Brain microvascular endothelial cell (primary cell): ENCODE data around the gene CHSY1.

Source experiments
- DNase-seq: peaks from one replicate; pipeline ENCODE4 v3.0.0-alpha.2; 2020
- H3K27ac ChIP-seq: fragments of 250-450 bp; sonication (Bioruptor Pico); 2 replicates; pipeline ENCODE4 v1.5.1; 2020; ENCODE audit warnings: mild to moderate bottlenecking, moderate library complexity
- H3K27me3 ChIP-seq: fragments of 250-450 bp; sonication (Bioruptor Pico); replicated peaks from 2 replicates; pipeline ENCODE4 v1.5.1; 2020; ENCODE audit warnings: mild to moderate bottlenecking
- H3K36me3 ChIP-seq: fragments of 250-450 bp; sonication (Bioruptor Pico); replicated peaks from 2 replicates; pipeline ENCODE4 v1.5.1; 2020; ENCODE audit warnings: mild to moderate bottlenecking
- H3K4me3 ChIP-seq: 2 replicates; pipeline ENCODE4 v1.5.1; 2011; ENCODE audit warnings: low read depth, mild to moderate bottlenecking, control low read depth, low read length, moderate library complexity
- CTCF ChIP-seq: IDR thresholded peaks from 2 replicates; pipeline ENCODE4 v1.5.1; 2011; ENCODE audit warnings: low read depth, mild to moderate bottlenecking, moderate library complexity, low read length, control low read depth, inconsistent platforms; ENCODE audit errors: missing control alignments
- in situ Hi-C: cut with HindIII; loops from 2 replicates; pipeline ENCODE4 v1.10.0; 2017; ENCODE audit warnings: low sequenced_read_pairs, low pct_ligation_motif_present

Gene CHSY1

GRCh38 chr15:101239724-101240136 lies 12.1 kb downstream of the CHSY1 start:
- in situ Hi-C loops = no loop called here
- DNase-seq = no peak
- no peaks in the 10 kb centered on the region for H3K27me3 ChIP-seq
- no peak overlapping the region for H3K4me3 ChIP-seq
- TF ChIP-seq CTCF = no peak
- H3K27ac ChIP-seq = no peak overlapping the region
- H3K36me3 ChIP-seq = peaks cover 9% of the 10 kb centered on the region

DNA sequence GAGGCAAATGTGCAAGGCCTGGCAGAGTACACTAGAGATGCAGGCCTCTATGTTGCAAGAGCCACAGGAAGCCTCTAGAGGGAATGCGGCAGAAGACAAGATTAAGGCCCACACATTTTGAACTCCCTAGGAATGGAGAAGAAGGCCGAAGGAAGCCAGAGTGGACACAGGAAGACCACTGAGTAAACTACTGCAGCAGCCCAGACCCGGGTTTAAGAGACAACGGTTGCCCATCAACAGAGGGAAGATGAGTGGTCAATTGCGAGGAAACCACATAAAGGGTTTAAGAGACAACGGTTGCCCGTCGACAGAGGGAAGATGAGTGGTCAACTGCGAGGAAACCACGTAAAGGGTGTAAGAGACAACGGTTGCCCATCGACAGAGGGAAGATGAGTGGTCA lies 14.6 kb downstream of the CHSY1 start:
- DNase-seq = no peak
- H3K36me3 ChIP-seq = peaks cover 21% of the 10 kb centered on the region
- no peak for TF ChIP-seq CTCF
- no peak overlapping the region for H3K4me3 ChIP-seq
- H3K27ac ChIP-seq = no peak overlapping the region
- in situ Hi-C loops = no loop called here
- no peaks in the 10 kb centered on the region for H3K27me3 ChIP-seq

- H3K36me3 ChIP-seq = peaks cover 19% of the 10 kb centered on the region
- no peak for DNase-seq
- in situ Hi-C loops = no loop called here
- H3K27ac ChIP-seq = no peak overlapping the region
- H3K4me3 ChIP-seq = no peak overlapping the region
- H3K27me3 ChIP-seq = no peaks in the 10 kb centered on the region
- TF ChIP-seq CTCF = no peak
Measured at GRCh38 chr15:101233651-101234280, 18.1 kb downstream of the CHSY1 start.

- DNase-seq = no peak
- in situ Hi-C loops = no loop called here
- Histone ChIP-seq H3K27ac (no peak overlapping the region), H3K27me3 (no peaks in the 10 kb centered on the region), H3K36me3 (peaks cover 19% of the 10 kb centered on the region), H3K4me3 (no peak overlapping the region)
- no peak for TF ChIP-seq CTCF
Measured at GRCh38 chr15:101232677-101233076, 19.2 kb downstream of the CHSY1 start.

DNA sequence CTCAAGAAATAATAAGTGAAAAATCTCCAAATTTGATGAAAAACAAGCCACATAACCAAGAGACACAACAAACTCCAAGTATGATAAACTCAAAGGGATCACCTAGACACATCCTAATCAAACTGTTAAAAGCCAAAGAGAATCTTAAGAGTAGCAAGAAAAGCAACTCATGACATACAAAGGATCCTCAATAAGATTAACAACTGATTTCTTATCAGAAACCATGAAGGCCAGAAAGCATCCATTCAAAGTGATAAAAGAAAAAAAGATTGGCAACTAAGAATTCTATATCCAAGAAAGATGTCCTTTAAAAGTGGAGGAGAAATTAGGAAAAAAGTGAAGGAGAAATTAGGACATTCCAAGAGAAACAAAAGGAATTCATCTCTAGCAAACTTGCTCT lies 23.5 kb downstream of the CHSY1 start:
- H3K27me3 ChIP-seq = no peaks in the 10 kb centered on the region
- peaks cover 4% of the 10 kb centered on the region for H3K36me3 ChIP-seq
- in situ Hi-C loops = no loop called here
- no peak overlapping the region for H3K4me3 ChIP-seq
- H3K27ac ChIP-seq = no peak overlapping the region
- TF ChIP-seq CTCF = no peak
- DNase-seq = no peak

DNA sequence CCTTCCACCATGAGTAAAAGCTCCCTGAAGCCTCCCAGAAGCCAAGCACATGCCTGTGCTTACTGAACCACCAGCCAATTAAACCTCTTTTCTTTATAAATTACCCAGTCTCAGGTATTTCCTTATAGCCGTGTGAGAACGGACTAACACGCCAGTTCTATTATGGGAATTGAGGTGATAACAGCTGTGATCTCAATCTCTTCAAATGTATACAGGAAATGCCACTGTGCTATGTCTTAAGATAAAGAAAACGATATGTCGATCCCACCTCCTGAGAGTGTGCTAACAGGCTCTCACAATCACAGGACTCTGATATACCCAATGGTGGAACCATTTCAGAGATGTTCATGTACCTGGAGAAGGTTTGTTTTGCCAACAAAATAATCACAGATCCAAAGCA lies 26.2 kb downstream of the CHSY1 start:
- in situ Hi-C loops = no loop called here
- peaks cover 4% of the 10 kb centered on the region for H3K36me3 ChIP-seq
- no peaks in the 10 kb centered on the region for H3K27me3 ChIP-seq
- H3K27ac ChIP-seq = peak overlapping the region; percentile 67
- DNase-seq = peak; percentile 45
- no peak overlapping the region for H3K4me3 ChIP-seq
- no peak for TF ChIP-seq CTCF
